Right cardiac atrium (tissue), 5 donors: Measurements from ENCODE around the gene CALU. TPM values are rescaled to one million over a fixed set of nuclear protein-coding genes. Genes with fewer than 3 reads are reported as not detected.
A peak's percentile ranks its signal among the peaks of the same experiment; 100 is the strongest.

ENCODE experiments used
- ATAC-seq, 2 donors: fragments of 200-7000 bp; cut with Tn5 transposase; one replicate each; pipeline versions ENCODE4 v1.8.0 to v1.9.1; 2020; ENCODE audit warnings: moderate library complexity in 2 of 2, mild to moderate bottlenecking in 1 of 2
- DNase-seq, 3 donors: peaks; one replicate each; pipeline ENCODE4 v3.0.0-alpha.2; 2020
- H3K27ac ChIP-seq: one replicate; pipeline ENCODE4 v1.5.1; 2013; ENCODE audit warnings: mild to moderate bottlenecking, low read length, control low read depth, moderate library complexity
- H3K27me3 ChIP-seq: one replicate; pipeline ENCODE4 v1.6.1; 2013; ENCODE audit not compliant: control insufficient read depth, insufficient read depth
- H3K4me1 ChIP-seq: one replicate; pipeline ENCODE4 v1.6.1; 2013; ENCODE audit warnings: low read length; ENCODE audit not compliant: control insufficient read depth, insufficient read depth
- H3K4me3 ChIP-seq: one replicate; pipeline ENCODE4 v1.5.1; 2013; ENCODE audit warnings: low read length, control low read depth
- H3K9me3 ChIP-seq: one replicate; pipeline ENCODE4 v1.6.1; 2013; ENCODE audit warnings: low read length; ENCODE audit not compliant: control insufficient read depth
- WGBS: extraction: QIAGEN DNeasy Blood & Tissue Kit; methylation state at CpG from one replicate; pipeline ENCODE4 v1.1.7; 2013; 5-methylcytosine and 5-hydroxymethylcytosine counted together
- intact Hi-C, 4 donors: fragments of 100-400 bp; cut with DNase I; formaldehyde crosslinking; loops; one replicate each; pipeline versions ENCODE4 v1.11.0 to v1.14.0; 2022 to 2023
- polyA plus RNA-seq: library from polyadenylated mRNA; stranded (reverse); fragments of 200-250 nt; gene quantifications from one replicate; pipeline ENCODE4 v1.2.3, GENCODE V29; 2013
- total RNA-seq, 4 donors: library from RNA; stranded (reverse); fragmentation: NEBNext Ultra II Directional; extraction: Animal tissue kit (Norgen Biotek cat#: 25700); gene quantifications; one replicate each; pipeline ENCODE4 v1.2.1, GENCODE V29; 2021
- donor health status: healthy with polysubstance abuse.
- donor health status: DM: no; HTN: yes; CAD: no.
- donor health status: DM: no; HTN: no; CAD: no.
- donor health status: DM: no; HTN: yes; CAD: no; lungs with severe emphysema.
- donor health status: DM: yes; HTN: yes; CAD: no.

The CALU gene
- total and polyA plus RNA-seq, 5 donors = 90.7 to 318 (median 202) TPM

DNA sequence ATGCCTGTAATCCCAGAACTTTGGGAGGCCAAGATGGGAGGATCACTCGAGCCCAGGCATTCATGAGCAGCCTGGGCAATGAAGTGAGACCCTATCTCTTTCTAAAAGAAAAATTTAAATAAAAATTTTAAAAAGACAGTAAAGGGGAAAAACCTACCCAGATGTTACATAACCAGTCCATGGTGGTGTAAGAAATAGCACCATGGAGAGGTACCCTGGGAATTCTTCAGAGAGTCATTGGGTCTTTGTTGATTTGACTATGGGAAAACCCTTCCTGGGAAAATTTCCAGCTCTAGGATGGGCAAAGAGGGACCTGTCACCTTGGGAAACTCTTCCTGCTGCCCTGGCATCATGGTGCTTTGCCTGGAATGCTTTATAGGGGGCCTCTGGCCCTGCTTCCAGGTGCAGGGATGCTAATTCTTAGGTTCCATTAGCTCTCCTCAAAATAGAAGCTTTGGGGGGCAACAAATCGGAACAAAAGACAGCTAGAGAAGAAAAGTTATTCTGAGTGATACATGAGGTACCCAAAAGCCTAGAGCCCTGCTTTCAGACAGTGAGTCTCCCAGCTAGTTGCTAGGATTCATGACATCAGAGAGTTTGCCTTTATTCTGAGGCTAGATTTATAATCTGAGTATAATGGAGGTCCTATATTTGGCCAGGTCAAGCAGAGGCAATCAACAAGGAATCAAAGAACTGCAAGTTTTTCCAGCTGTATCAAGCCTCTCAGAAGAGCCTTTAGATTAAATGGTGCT is 62.7 kb downstream of the CALU start:
- H3K4me1 ChIP-seq = no peaks in the 10 kb centered on the region
- intact Hi-C loops = no loop called here
- no peak for ATAC-seq
- H3K27me3 ChIP-seq = no peaks in the 10 kb centered on the region
- H3K4me3 ChIP-seq = no peak overlapping the region
- H3K9me3 ChIP-seq = no peaks in the 10 kb centered on the region
- no peak for DNase-seq
- WGBS = 92% methylated on average over 2 of the region's 2 CpGs
- H3K27ac ChIP-seq = no peak overlapping the region

DNA sequence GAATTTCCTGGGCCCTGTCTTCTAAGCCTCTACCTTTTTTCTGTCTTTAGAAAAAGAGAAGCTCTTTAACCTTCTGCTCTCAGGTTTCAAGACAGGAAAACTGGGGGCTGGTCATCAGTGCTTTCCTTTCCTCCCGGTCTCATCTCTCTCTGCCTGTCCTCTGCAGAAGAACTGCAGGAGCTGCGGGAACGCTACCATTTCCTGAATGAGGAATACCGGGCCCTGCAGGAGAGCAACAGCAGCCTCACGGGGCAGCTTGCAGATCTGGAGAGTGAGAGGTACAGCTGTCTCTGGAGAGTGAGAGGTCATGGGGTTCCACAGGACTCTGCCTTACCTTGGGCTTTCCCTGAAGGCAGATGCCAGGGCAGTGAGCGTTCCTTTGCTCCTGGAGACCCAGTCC is 65.3 kb downstream of the CALU start:
- H3K27me3 ChIP-seq = no peaks in the 10 kb centered on the region
- no peaks in the 10 kb centered on the region for H3K4me1 ChIP-seq
- ATAC-seq = no peak
- H3K27ac ChIP-seq = no peak overlapping the region
- intact Hi-C loops = no loop called here
- no peaks in the 10 kb centered on the region for H3K9me3 ChIP-seq
- H3K4me3 ChIP-seq = no peak overlapping the region
- no peak for DNase-seq
- WGBS = 81% methylated on average over 6 of the region's 6 CpGs

DNA sequence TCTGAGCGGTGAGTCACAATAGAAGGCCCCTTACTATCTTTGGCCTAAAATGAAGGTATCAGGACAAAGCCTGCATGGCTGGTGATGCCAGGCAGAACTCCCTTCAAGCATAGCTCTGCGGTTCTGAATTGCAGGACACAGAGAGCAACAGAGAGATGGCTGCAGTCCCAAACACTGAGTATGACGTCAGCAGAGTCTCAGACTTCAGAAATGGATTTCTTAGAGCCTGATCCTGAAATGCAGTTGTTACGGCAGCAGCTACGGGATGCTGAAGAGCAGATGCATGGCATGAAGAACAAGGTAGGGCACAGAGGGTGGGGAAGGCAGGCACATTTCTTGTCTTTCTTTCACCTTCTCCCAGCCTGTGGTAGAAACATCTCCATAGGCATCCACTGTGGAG is 66.1 kb downstream of the CALU start:
- ATAC-seq (no peak), DNase-seq (no peak)
- Histone ChIP-seq H3K9me3 (no peaks in the 10 kb centered on the region), H3K27ac (no peak overlapping the region), H3K4me1 (no peaks in the 10 kb centered on the region), H3K4me3 (no peak overlapping the region), H3K27me3 (no peaks in the 10 kb centered on the region)
- intact Hi-C loops = no loop called here
- WGBS = 92% methylated on average over 5 of the region's 5 CpGs

DNA sequence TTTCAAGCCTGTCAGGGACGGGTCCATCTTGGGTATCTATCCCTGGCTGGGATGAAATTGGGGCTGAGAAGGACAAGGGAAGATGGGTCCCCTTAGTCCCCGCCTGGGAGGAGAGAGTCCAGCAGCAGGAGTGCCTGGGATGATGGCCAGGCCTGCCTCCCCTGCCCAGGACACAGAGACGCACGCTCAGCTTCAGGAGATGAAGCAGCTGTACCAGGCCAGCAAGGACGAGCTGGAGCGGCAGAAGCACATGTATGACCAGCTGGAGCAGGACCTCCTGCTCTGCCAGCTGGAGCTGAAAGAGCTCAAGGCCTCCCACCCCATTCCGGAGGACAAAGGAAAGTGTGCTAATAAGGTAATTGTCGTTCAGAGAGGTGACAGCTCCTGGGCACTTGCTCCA is 68.0 kb downstream of the CALU start:
- Histone ChIP-seq H3K27me3 (no peaks in the 10 kb centered on the region), H3K4me3 (no peak overlapping the region), H3K4me1 (peaks cover 3% of the 10 kb centered on the region), H3K9me3 (no peaks in the 10 kb centered on the region), H3K27ac (no peak overlapping the region)
- intact Hi-C loops = no loop called here
- WGBS = 81% methylated on average over 8 of the region's 8 CpGs
- no peak for DNase-seq
- no peak for ATAC-seq

DNA sequence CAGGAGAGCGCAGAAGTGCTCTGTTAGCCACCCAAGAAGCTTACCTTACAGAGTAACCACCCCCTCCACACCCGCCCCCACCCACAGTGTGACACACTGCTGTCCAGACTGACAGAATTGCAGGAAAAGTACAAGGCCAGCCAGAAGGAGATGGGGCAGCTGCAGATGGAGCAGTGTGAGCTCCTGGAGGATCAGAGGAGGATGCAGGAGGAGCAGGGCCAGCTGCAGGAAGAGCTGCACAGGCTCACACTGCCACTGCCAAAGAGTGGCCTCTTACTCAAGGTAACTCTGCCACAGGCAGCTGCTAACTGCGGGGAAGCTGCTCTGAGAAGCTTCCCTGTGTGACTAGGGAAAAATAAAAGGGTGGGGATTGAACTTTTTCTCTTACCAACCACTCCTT is 70.2 kb downstream of the CALU start:
- H3K9me3 ChIP-seq = no peaks in the 10 kb centered on the region
- peaks cover 5% of the 10 kb centered on the region for H3K4me1 ChIP-seq
- intact Hi-C loops = no loop called here
- 82% methylated on average over 3 of the region's 3 CpGs for WGBS
- no peak overlapping the region for H3K4me3 ChIP-seq
- H3K27me3 ChIP-seq = no peaks in the 10 kb centered on the region
- no peak overlapping the region for H3K27ac ChIP-seq
- ATAC-seq (no peak), DNase-seq (no peak)

DNA sequence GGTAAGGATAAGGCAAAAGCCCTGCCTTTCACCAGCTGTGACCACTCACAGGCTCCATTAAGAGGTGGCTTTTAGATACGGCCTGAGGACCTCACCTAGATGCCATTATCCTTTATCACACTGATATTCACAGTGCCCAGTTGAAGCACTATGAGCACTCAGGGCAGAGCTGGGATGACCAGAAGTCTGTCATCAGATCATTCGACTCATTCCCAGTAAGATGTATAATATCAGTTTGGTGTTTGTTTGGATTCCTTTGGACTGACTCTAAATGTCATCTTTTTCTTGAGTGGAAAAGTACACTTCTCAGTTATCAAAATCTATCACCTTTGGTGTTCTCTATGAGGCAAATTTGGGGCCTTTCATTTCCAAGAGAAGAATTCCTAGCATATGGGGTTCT is 71.3 kb downstream of the CALU start:
- peaks cover 5% of the 10 kb centered on the region for H3K4me1 ChIP-seq
- no peak overlapping the region for H3K27ac ChIP-seq
- H3K4me3 ChIP-seq = no peak overlapping the region
- DNase-seq = no peak
- intact Hi-C loops = no loop called here
- H3K9me3 ChIP-seq = no peaks in the 10 kb centered on the region
- 89% methylated on average over 2 of the region's 2 CpGs for WGBS
- no peak for ATAC-seq
- no peaks in the 10 kb centered on the region for H3K27me3 ChIP-seq

DNA sequence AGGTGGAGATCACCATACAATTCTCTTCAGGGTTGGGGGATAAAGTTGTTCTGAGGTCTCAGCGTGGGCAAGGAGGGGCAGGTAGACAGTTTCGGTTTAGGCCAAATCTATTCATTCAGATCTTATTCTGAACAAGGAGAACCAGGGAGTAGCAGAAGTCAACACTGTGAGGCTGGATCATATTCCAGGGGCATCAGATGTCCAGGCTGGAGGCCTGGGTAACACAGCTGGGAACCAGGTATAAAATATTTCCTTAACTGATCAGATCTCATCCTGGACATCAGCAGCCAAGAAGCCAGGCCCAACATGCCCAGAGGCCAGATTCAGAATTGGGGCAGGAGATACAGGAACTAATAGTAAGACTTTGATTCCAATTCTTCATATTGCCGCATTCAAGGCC is 71.8 kb downstream of the CALU start:
- Histone ChIP-seq H3K4me1 (peaks cover 5% of the 10 kb centered on the region), H3K9me3 (no peaks in the 10 kb centered on the region), H3K27ac (no peak overlapping the region), H3K4me3 (no peak overlapping the region), H3K27me3 (no peaks in the 10 kb centered on the region)
- intact Hi-C loops = no loop called here
- DNase-seq (no peak), ATAC-seq (no peak)
- WGBS = 94% methylated on average over 3 of the region's 3 CpGs

DNA sequence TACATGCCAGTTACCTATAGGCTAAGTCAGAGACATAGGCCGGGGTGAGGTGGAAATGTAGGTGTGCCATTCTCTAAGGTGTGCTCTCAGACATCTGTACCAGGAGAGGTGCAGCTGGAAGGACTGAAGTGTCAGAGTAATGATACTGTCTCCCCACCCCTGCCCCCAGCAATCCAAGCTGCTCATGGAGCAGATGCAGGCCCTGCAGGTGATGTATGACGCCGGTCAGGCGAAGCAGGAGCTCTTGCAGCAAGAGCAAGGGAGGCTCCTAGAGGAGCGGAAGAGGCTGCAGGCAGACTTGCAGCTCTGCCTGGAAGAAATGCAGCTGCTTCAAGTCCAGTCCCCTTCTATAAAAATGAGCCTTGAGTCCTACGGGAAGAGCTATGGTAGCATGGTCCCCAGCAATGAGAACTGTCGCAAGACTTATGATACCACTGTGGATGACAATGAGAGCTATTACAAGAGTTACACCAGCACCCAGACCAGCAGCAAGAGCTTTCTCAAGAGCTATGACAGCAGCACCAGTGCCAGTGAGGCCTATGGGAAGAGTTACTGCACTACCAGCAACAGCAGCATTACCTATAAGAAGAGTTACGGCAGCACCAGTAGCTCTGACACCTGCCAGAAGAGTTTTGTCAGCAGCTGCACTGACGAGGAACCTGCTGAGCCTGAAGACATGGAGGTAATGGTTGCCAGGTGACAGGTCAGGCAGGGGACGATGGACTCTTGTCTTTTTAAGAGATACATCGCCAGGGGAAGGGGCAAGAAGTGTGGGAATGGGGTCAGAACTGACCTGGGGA is 72.7 kb downstream of the CALU start:
- H3K27ac ChIP-seq = no peak overlapping the region

DNA sequence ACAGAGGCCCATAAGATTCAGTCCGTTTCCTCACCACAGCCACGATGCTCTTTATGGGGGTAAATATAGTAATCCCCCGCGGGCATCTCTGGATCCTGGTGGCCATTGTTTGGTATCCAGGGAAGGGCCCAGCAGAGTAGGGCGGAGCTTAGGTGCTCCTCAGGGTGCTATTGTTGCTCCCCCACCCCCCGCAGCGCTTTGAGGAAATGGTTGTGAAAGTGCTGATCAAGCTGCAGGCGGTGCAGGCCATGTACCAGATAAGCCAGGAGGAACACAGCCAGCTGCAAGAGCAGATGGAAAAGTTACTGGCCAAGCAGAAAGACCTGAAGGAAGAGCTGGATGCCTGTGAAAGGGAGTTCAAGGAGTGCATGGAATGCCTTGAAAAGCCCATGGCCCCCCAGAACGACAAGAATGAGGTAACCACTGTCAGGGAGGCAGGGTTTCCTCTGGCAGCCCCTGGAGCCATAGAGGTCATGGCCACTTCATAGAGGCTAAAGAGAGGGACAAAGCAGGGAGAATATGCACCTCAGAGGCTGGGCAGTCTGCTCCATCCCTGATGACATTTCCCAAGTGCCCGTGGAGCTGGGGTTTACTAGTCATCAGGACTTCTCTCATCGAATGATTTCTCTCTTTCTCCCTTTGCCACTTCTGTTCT is 73.5 kb downstream of the CALU start:
- peak; percentile 65 to 83 (median 67) for DNase-seq
- Histone ChIP-seq H3K27ac (no peak overlapping the region), H3K4me3 (no peak overlapping the region), H3K27me3 (no peaks in the 10 kb centered on the region), H3K9me3 (no peaks in the 10 kb centered on the region), H3K4me1 (peaks cover 5% of the 10 kb centered on the region)
- intact Hi-C loops = no loop called here
- peak; percentile 76 to 89 for ATAC-seq
- WGBS = 49% methylated on average over 11 of the region's 11 CpGs

More for the DNA sequence above, 72.7 kb downstream of the CALU start:
- intact Hi-C loops = no loop called here
- WGBS = 95% methylated on average over 11 of the region's 11 CpGs
- Histone ChIP-seq H3K9me3 (no peaks in the 10 kb centered on the region), H3K4me3 (no peak overlapping the region), H3K4me1 (peaks cover 5% of the 10 kb centered on the region), H3K27me3 (no peaks in the 10 kb centered on the region)
- DNase-seq (peak in 1 of 3 donors; percentile 22), ATAC-seq (no peak)

DNA sequence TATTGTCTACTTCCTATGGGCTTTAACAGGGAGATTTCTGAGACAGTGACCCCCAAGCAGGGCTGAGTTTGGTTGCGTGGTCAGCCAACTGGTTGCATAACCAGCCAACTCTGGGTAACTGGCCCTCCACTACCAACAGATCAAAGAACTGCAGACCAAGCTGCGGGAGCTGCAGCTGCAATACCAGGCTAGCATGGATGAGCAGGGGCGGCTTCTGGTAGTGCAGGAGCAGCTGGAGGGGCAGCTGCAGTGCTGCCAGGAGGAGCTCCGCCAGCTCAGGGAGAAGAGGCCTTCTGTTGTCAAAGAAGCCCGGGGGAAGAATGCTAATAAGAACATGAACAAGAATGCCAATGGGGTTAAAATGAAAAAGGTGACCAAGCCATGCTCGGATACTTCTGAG is 75.3 kb downstream of the CALU start:
- Histone ChIP-seq H3K4me3 (no peak overlapping the region), H3K4me1 (peaks cover 5% of the 10 kb centered on the region), H3K27ac (no peak overlapping the region), H3K9me3 (no peaks in the 10 kb centered on the region), H3K27me3 (no peaks in the 10 kb centered on the region)
- 90% methylated on average over 6 of the region's 6 CpGs for whole genome bisulfite sequencing
- intact Hi-C loops = no loop called here
- DNase-seq (no peak), ATAC-seq (no peak)

DNA sequence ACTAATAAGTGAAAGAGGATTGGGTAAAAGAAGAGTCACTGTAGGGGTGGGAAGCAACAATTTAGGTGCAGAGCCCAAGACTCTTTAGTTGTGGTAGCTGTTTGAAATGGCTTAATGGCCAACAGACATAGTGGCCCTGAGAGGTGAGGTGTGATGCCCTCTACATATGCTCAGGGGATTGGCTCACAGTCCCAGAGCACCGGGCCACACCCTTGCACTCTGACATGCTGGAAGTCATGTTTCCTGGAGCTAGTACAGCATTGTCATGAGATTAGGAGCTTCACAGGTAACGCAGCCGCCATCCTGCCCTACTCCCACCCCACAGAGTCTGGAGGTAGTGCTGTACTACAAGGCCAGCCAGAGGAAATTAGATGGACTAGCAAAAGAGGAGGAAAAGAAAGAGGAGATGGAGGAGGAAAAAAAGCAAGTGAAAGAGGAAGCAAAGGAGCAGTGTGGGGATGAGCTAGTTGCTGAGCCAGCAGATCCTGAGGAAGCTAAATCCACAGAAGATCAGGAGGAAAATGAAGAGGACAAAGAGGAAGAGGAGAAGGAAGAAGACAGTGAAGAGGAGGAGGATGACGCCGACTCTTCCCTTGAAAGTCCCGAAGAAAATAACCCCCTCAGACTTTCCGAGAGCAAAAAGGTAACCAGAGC is 76.3 kb downstream of the CALU start:
- ATAC-seq = no peak

More for the DNA sequence above, 76.3 kb downstream of the CALU start:
- H3K9me3 ChIP-seq = no peaks in the 10 kb centered on the region
- WGBS = 84% methylated on average over 7 of the region's 7 CpGs
- intact Hi-C loops = no loop called here
- H3K27ac ChIP-seq = no peak overlapping the region
- DNase-seq = no peak
- no peaks in the 10 kb centered on the region for H3K27me3 ChIP-seq
- H3K4me3 ChIP-seq = no peak overlapping the region
- peaks cover 5% of the 10 kb centered on the region for H3K4me1 ChIP-seq
